Retina (tissue), 1 donor: ENCODE data around the gene TPST2.

Experiments used
- DNase-seq: peaks from one replicate; pipeline ENCODE4 v3.0.0-alpha.2; 2016

The TPST2 gene

GRCh38 chr22:26579331-26579886 lies 10.5 kb downstream of the TPST2 start:
- DNase-seq = no peak

GRCh38 chr22:26577081-26577480 lies 12.9 kb downstream of the TPST2 start:
- DNase-seq = no peak

- DNase-seq = no peak
Measured at GRCh38 chr22:26576026-26576680, 13.8 kb downstream of the TPST2 start.

GRCh38 chr22:26574001-26574723 lies 15.8 kb downstream of the TPST2 start:
- no peak for DNase-seq

- DNase-seq = no peak
Measured at GRCh38 chr22:26573026-26573662, 16.8 kb downstream of the TPST2 start.

GRCh38 chr22:26570864-26571525 lies 18.9 kb downstream of the TPST2 start:
- DNase-seq = no peak

- DNase-seq = no peak
Measured at GRCh38 chr22:26570115-26570514, 19.8 kb downstream of the TPST2 start.

GRCh38 chr22:26568207-26568706 lies 21.7 kb downstream of the TPST2 start:
- no peak for DNase-seq

GRCh38 chr22:26567610-26568009 lies 22.3 kb downstream of the TPST2 start:
- no peak for DNase-seq

- DNase-seq = no peak
Measured at GRCh38 chr22:26566994-26567393, 22.9 kb downstream of the TPST2 start.

- no peak for DNase-seq
Measured at GRCh38 chr22:26565889-26566288, 24.0 kb downstream of the TPST2 start.

- DNase-seq = no peak
Measured at GRCh38 chr22:26565181-26565580, 24.8 kb downstream of the TPST2 start.

GRCh38 chr22:26564672-26565071 lies 25.3 kb downstream of the TPST2 start:
- DNase-seq = no peak

- no peak for DNase-seq
Measured at GRCh38 chr22:26564181-26564580, 25.8 kb downstream of the TPST2 start.

GRCh38 chr22:26563022-26563421 lies 26.9 kb downstream of the TPST2 start:
- no peak for DNase-seq

- no peak for DNase-seq
Measured at GRCh38 chr22:26561756-26562417, 28.0 kb downstream of the TPST2 start.

GRCh38 chr22:26559961-26560575 lies 29.9 kb downstream of the TPST2 start:
- no peak for DNase-seq

- DNase-seq = no peak
Measured at GRCh38 chr22:26558248-26558895, 31.6 kb downstream of the TPST2 start.

GRCh38 chr22:26556904-26557303 lies 33.0 kb downstream of the TPST2 start:
- DNase-seq = no peak

- DNase-seq = no peak
Measured at GRCh38 chr22:26555478-26555877, 34.5 kb downstream of the TPST2 start.

GRCh38 chr22:26554956-26555355 lies 35.0 kb downstream of the TPST2 start:
- no peak for DNase-seq
